K562 (cell line): ENCODE data around the gene ZNF521. TPM values are rescaled to one million over a fixed set of nuclear protein-coding genes. Genes with fewer than 3 reads are reported as not detected.

Source experiments
- ATAC-seq: fragments of 200-7000 bp; cut with Tn5 transposase; 3 replicates; pipeline ENCODE4 v1.9.1; 2020; ENCODE audit warnings: moderate library complexity
- BruUV-seq: library from RNA; stranded (reverse); fragments of 400-500 nt; replicated peaks from 2 replicates; lab custom pipeline; 2021; lab: Mats Ljungman, UMichigan
- CTCF ChIA-PET: fragments of 300-600 bp; formaldehyde crosslinking; extraction: SDS; loops from one replicate; lab custom pipeline; 2021; ENCODE audit warnings: low intra/inter-chr PET ratio; lab: Yijun Ruan, JAX
- POLR2A ChIA-PET: fragments of 300-600, 350-650 bp; sonication (Branson Sonifier 250); formaldehyde crosslinking; extraction: SDS; loops from one replicate; lab custom pipeline; 2021; ENCODE audit warnings: antibody characterized with exemption, inconsistent platforms; lab: Yijun Ruan, JAX
- DNase-seq, 4 experiments: peaks; one replicate each; pipeline versions ENCODE4 v3.0.0 to v3.0.0-alpha.2; 2011 to 2018; ENCODE audit warnings: low spot score in 3 of 4, mixed read lengths in 3 of 4; ENCODE audit errors: extremely low read depth in 1 of 4
- FAIRE-seq: peaks from 2 replicates; lab custom pipeline; 2011; peaks lifted over from hg19 to GRCh38; lab: Jason Lieb, UNC
- H2AFZ ChIP-seq: 2 replicates; pipeline ENCODE4 v1.6.0; 2011; ENCODE audit warnings: low read depth, low read length, control low read depth, inconsistent platforms
- H3K27ac ChIP-seq: fragments of 200-600 bp; 3 replicates; pipeline ENCODE4 v1.8.0; 2011; ENCODE audit warnings: low read depth, mild to moderate bottlenecking, control low read depth, inconsistent platforms, low read length, moderate library complexity, mixed read lengths; ENCODE audit errors: extremely low read depth
- H3K27me3 ChIP-seq, 2 experiments: fragments of 300-600 bp in 1 of 2; 2 replicates in 1 of 2; 3 replicates in 1 of 2; pipeline versions ENCODE4 v1.6.0 to v1.8.0; 2011; ENCODE audit warnings: inconsistent platforms in 2 of 2, low read length in 2 of 2, mild to moderate bottlenecking in 1 of 2, mixed read lengths in 1 of 2, moderate library complexity in 1 of 2; ENCODE audit not compliant: control insufficient read depth in 2 of 2, insufficient read depth in 2 of 2
- H3K36me3 ChIP-seq: fragments of 300-600 bp; 3 replicates; pipeline ENCODE4 v1.8.0; 2011; ENCODE audit warnings: mild to moderate bottlenecking, low read length, inconsistent platforms; ENCODE audit not compliant: control insufficient read depth, insufficient read depth
- H3K4me1 ChIP-seq, 2 experiments: fragments of 200-600 bp in 1 of 2; replicated peaks in 1 of 2; 2 replicates in 1 of 2; 3 replicates in 1 of 2; pipeline versions ENCODE4 v1.5.1 to v1.8.0; 2011; ENCODE audit warnings: inconsistent platforms in 2 of 2, low read length in 2 of 2, mild to moderate bottlenecking in 1 of 2, mixed read lengths in 1 of 2, moderate library complexity in 1 of 2; ENCODE audit not compliant: control insufficient read depth in 2 of 2, insufficient read depth in 2 of 2
- H3K4me2 ChIP-seq: 2 replicates; pipeline ENCODE4 v1.6.1; 2011; ENCODE audit warnings: low read length, control low read depth, inconsistent platforms, mixed read lengths; ENCODE audit not compliant: insufficient read depth
- H3K4me3 ChIP-seq: fragments of 200-600 bp; sonication (generic), shearing (Covaris generic); 2 replicates; pipeline ENCODE4 v1.5.1; 2016; ENCODE audit warnings: control low read depth, inconsistent platforms
- H3K79me2 ChIP-seq: fragments of 200-600 bp; 3 replicates; pipeline ENCODE4 v1.8.0; 2011; ENCODE audit warnings: low read length, inconsistent platforms; ENCODE audit not compliant: control insufficient read depth, insufficient read depth
- H3K9ac ChIP-seq, 2 experiments: 2 replicates each; pipeline versions ENCODE4 v1.6.0 to v1.6.1; 2011; ENCODE audit warnings: low read depth in 2 of 2, low read length in 2 of 2, control low read depth in 1 of 2, inconsistent platforms in 1 of 2, mild to moderate bottlenecking in 1 of 2, mixed read lengths in 1 of 2; ENCODE audit not compliant: insufficient read depth in 1 of 2
- H3K9me1 ChIP-seq: one replicate; pipeline ENCODE4 v1.6.0; 2011; ENCODE audit warnings: inconsistent platforms, mild to moderate bottlenecking, low read length, moderate library complexity; ENCODE audit not compliant: control insufficient read depth, insufficient read depth
- H3K9me3 ChIP-seq: replicated peaks from 2 replicates; pipeline ENCODE4 v1.5.1; 2011; ENCODE audit warnings: low read depth, low read length, inconsistent platforms; ENCODE audit not compliant: control insufficient read depth, insufficient read depth
- H4K20me1 ChIP-seq: replicated peaks from 2 replicates; pipeline ENCODE4 v1.6.1; 2011; ENCODE audit warnings: low read length, inconsistent platforms, mixed read lengths; ENCODE audit not compliant: control insufficient read depth, insufficient read depth
- CEBPG ChIP-seq, 3 experiments: fragments of 200-800 bp in 1 of 3; sonication (Bioruptor generic) in 1 of 3; sonication (generic) in 1 of 3; formaldehyde crosslinking in 1 of 3; IDR thresholded peaks in 2 of 3; conservative IDR thresholded peaks in 1 of 3; 2 replicates each; pipeline versions ENCODE4 v1.6.1 to v1.8.0; 2016 to 2022; ENCODE audit warnings: missing compliant biosample characterization in 2 of 3, missing genetic modification characterization in 2 of 3, mild to moderate bottlenecking in 1 of 3, missing genetic modification reagents in 1 of 3
- CREBBP ChIP-seq: IDR thresholded peaks from one replicate; pipeline ENCODE4 v1.6.1; 2012; ENCODE audit warnings: low read depth, mild to moderate bottlenecking, control low read depth, inconsistent platforms, low read length
- DNMT1 ChIP-seq: fragments of 450-650 bp; IDR thresholded peaks from 2 replicates; pipeline ENCODE4 v1.6.1; 2016; ENCODE audit warnings: antibody characterized with exemption, mild to moderate bottlenecking
- EZH2 ChIP-seq: IDR thresholded peaks from 2 replicates; pipeline ENCODE4 v1.6.1; 2012; ENCODE audit warnings: low read depth, mild to moderate bottlenecking, inconsistent platforms, low read length, borderline replicate concordance
- HEY1 ChIP-seq: fragments of 250-450 bp; sonication (Bioruptor Pico); IDR thresholded peaks from 2 replicates; pipeline ENCODE4 v1.5.0; 2020; ENCODE audit warnings: mild to moderate bottlenecking, moderate library complexity, borderline replicate concordance
- KLF6 ChIP-seq: fragments of 250-450 bp; sonication (Bioruptor Pico); IDR thresholded peaks from 2 replicates; pipeline ENCODE4 v1.4.0; 2020; ENCODE audit warnings: mild to moderate bottlenecking, moderate library complexity, borderline replicate concordance
- NR2C1 ChIP-seq, 2 experiments: fragments of 450-650 bp; IDR thresholded peaks; 2 replicates each; pipeline ENCODE4 v1.6.1; 2017; ENCODE audit warnings: mild to moderate bottlenecking in 2 of 2, antibody characterized with exemption in 1 of 2, inconsistent platforms in 1 of 2, missing compliant biosample characterization in 1 of 2, missing genetic modification characterization in 1 of 2
- SMAD1 ChIP-seq: fragments of 150-350 bp; IDR thresholded peaks from 2 replicates; pipeline ENCODE4 v1.6.1; 2014; ENCODE audit warnings: low read length, low read depth; ENCODE audit not compliant: partially characterized antibody
- TAF1 ChIP-seq: IDR thresholded peaks from 2 replicates; pipeline ENCODE4 v1.6.1; 2011; ENCODE audit warnings: mild to moderate bottlenecking, low read length, moderate library complexity; ENCODE audit not compliant: insufficient read depth, control insufficient read depth, severe bottlenecking; ENCODE audit errors: extremely low read depth
- XRCC5 ChIP-seq: fragments of 200-400 bp; formaldehyde crosslinking; IDR thresholded peaks from 2 replicates; pipeline ENCODE4 v1.6.1; 2017; ENCODE audit warnings: low read depth, mild to moderate bottlenecking, low read length
- ZC3H8 ChIP-seq: fragments of 450-650 bp; IDR thresholded peaks from 2 replicates; pipeline ENCODE4 v1.6.1; 2017
- ZNF134 ChIP-seq: fragments of 250-450 bp; sonication (Bioruptor Pico); conservative IDR thresholded peaks from 2 replicates; pipeline ENCODE4 v1.4.0; 2020
- ZNF57 ChIP-seq: fragments of 450-650 bp; formaldehyde crosslinking; IDR thresholded peaks from 2 replicates; pipeline ENCODE4 v1.4.0; 2020; ENCODE audit warnings: mild to moderate bottlenecking, moderate library complexity
- WGBS: fragments of 100-300 bp; shearing (Covaris generic); methylation state at CpG from one replicate; pipeline ENCODE4 v1.1.6; 2016; ENCODE audit warnings: low coverage, mixed read lengths; ENCODE audit not compliant: insufficient coverage; ENCODE audit errors: missing lambda C conversion rate; 5-methylcytosine and 5-hydroxymethylcytosine counted together
- in situ Hi-C: fragments of 300-500 bp; cut with MboI; formaldehyde crosslinking; loops from 4 replicates; pipeline ENCODE4 v1.15.0; 2018; ENCODE audit warnings: inconsistent platforms, mixed read lengths
- intact Hi-C: fragments of 100-400 bp; cut with micrococcal nuclease; formaldehyde crosslinking; loops from 2 replicates; pipeline ENCODE4 v1.14.2; 2022
- polyA plus RNA-seq, 8 experiments: library from polyadenylated mRNA; depleted of rRNA in 4 of 8; stranded (reverse) in 5 of 8; unstranded in 3 of 8; fragments of >200 nt; fragmentation: Nextera tagmentation in 2 of 8; fragmentation: Illumina TruSeq in 1 of 8; extraction: Ambion mirVana in 2 of 8; extraction: Trizol in 1 of 8; gene quantifications; 2 replicates each; pipeline versions ENCODE4 v1.2.1 to v1.2.3, GENCODE V29; 2011 to 2014; ENCODE audit warnings: inconsistent platforms in 1 of 8, missing spikeins in 1 of 8
- total RNA-seq, 7 experiments: library from RNA; depleted of rRNA in 6 of 7; stranded (reverse); fragments of >200 nt in 6 of 7; fragmentation: Illumina TruSeq in 2 of 7; extraction: Trizol in 2 of 7; gene quantifications; 2 replicates each; pipeline versions ENCODE4 v1.2.1 to v1.2.3, GENCODE V29; 2011 to 2021; ENCODE audit warnings: low replicate concordance in 1 of 7
- TF ChIP-seq, protein P1 (sequence below): fragments of 250-450 bp; sonication (Bioruptor Pico); IDR thresholded peaks from 2 replicates; pipeline ENCODE4 v1.6.1; 2021; ENCODE audit warnings: mild to moderate bottlenecking
- TF ChIP-seq, protein P2 (sequence below): fragments of 450-650 bp; formaldehyde crosslinking; IDR thresholded peaks from 2 replicates; pipeline ENCODE4 v1.4.0; 2020; ENCODE audit warnings: mild to moderate bottlenecking, moderate library complexity
- TF ChIP-seq, protein P3 (sequence below): fragments of 250-450 bp; sonication (Bioruptor Pico); IDR thresholded peaks from 2 replicates; pipeline ENCODE4 v1.4.0; 2020
- TF ChIP-seq, protein P4 (sequence below): fragments of 450-650 bp; IDR thresholded peaks from 2 replicates; pipeline ENCODE4 v1.6.1; 2016

ZNF521 gene
- total and polyA plus RNA-seq, 9 of the 15 experiments (the other 6 are each of a cell fraction or from before 2014, with no cell fraction given), result 1.2 to 5.8 (median 1.6) TPM

DNA sequence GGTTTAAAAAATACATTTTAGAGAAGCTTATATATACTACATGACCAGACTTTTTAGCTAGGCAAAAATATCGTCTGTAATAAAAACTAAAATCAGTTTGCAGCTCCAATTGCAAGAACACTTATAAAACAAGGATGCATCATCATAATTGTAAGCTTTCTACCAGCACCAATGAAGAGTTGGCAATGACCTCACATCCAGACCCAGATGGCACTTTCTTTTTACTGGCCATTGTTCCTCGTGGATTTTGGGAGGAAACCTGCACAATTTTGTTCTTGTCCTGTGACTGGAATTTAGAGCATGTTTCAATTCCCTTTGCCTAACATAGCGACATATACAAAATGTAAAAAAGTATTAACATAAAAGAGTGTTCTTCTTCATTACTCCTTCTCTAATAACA, 174.3 kb downstream of the ZNF521 start:
- Histone ChIP-seq H3K4me2 (no peak overlapping the region), H3K9me3 (no peaks in the 10 kb centered on the region; the same call in 1 of the 2 replicates), H4K20me1 (no peaks in the 10 kb centered on the region), H3K4me3 (no peak overlapping the region), H3K79me2 (no peaks in the 10 kb centered on the region), H3K4me1 (no peaks in the 10 kb centered on the region), H3K36me3 (no peaks in the 10 kb centered on the region), H3K27ac (no peak overlapping the region), H3K27me3 (no peaks in the 10 kb centered on the region), H3K9ac (no peak overlapping the region), H3K9me1 (no peaks in the 10 kb centered on the region), H2AFZ (no peak overlapping the region)
- FAIRE-seq (no peak), ATAC-seq (no peak), DNase-seq (no peak)
- ChIA-PET CTCF (no interaction called here), POLR2A (interaction anchor here (0.7 kb wide), 1 partner anchor 327 kb away, joined by 3 read pairs; no protein-coding TSS in a partner anchor)
- WGBS, result 8% methylated on average over 3 of the region's 3 CpGs
- no TSS peak for BruUV-seq
- intact Hi-C loops, result no loop called here
- in situ Hi-C loops, result no loop called here
- TF ChIP-seq ZC3H8 (no peak), HEY1 (CRISPR knock-in tag) (no peak), EZH2 (no peak), NR2C1 (IDR thresholded peaks at IDR 0.05) (no peak), NR2C1 (tag; IDR thresholded peaks at IDR 0.05) (no peak), DNMT1 (no peak), TAF1 (no peak), ZNF57 (CRISPR knock-in tag) (no peak), ZNF134 (no peak), SMAD1 (no peak), XRCC5 (no peak), CREBBP (no peak), KLF6 (CRISPR knock-in tag) (no peak), CEBPG (CRISPR knock-in tag; IDR thresholded peaks at IDR 0.05) (no peak), CEBPG (tag; conservative IDR thresholded peaks at IDR 0.05 in 1 of 2, IDR thresholded peaks at IDR 0.05 in 1 of 2) (no peak)
- TF ChIP-seq, protein P1, sequence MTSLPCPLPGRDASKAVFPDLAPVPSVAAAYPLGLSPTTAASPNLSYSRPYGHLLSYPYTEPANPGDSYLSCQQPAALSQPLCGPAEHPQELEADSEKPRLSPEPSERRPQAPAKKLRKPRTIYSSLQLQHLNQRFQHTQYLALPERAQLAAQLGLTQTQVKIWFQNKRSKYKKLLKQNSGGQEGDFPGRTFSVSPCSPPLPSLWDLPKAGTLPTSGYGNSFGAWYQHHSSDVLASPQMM, result no peak
- TF ChIP-seq, protein P2, sequence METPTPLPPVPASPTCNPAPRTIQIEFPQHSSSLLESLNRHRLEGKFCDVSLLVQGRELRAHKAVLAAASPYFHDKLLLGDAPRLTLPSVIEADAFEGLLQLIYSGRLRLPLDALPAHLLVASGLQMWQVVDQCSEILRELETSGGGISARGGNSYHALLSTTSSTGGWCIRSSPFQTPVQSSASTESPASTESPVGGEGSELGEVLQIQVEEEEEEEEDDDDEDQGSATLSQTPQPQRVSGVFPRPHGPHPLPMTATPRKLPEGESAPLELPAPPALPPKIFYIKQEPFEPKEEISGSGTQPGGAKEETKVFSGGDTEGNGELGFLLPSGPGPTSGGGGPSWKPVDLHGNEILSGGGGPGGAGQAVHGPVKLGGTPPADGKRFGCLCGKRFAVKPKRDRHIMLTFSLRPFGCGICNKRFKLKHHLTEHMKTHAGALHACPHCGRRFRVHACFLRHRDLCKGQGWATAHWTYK, result no peak
- TF ChIP-seq, protein P3, sequence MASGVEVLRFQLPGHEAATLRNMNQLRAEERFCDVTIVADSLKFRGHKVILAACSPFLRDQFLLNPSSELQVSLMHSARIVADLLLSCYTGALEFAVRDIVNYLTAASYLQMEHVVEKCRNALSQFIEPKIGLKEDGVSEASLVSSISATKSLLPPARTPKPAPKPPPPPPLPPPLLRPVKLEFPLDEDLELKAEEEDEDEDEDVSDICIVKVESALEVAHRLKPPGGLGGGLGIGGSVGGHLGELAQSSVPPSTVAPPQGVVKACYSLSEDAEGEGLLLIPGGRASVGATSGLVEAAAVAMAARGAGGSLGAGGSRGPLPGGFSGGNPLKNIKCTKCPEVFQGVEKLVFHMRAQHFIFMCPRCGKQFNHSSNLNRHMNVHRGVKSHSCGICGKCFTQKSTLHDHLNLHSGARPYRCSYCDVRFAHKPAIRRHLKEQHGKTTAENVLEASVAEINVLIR, result no peak
- TF ChIP-seq, protein P4, sequence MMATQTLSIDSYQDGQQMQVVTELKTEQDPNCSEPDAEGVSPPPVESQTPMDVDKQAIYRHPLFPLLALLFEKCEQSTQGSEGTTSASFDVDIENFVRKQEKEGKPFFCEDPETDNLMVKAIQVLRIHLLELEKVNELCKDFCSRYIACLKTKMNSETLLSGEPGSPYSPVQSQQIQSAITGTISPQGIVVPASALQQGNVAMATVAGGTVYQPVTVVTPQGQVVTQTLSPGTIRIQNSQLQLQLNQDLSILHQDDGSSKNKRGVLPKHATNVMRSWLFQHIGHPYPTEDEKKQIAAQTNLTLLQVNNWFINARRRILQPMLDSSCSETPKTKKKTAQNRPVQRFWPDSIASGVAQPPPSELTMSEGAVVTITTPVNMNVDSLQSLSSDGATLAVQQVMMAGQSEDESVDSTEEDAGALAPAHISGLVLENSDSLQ, result no peak
